LNCAP (cell line): ENCODE measurements around the gene CEMIP.

Experiments used
- TF ChIP-seq, protein P1 (sequence below): fragments of 450-650 bp; IDR thresholded peaks from 2 replicates; pipeline ENCODE4 v1.5.1; 2017; ENCODE audit warnings: mild to moderate bottlenecking

CEMIP gene

DNA sequence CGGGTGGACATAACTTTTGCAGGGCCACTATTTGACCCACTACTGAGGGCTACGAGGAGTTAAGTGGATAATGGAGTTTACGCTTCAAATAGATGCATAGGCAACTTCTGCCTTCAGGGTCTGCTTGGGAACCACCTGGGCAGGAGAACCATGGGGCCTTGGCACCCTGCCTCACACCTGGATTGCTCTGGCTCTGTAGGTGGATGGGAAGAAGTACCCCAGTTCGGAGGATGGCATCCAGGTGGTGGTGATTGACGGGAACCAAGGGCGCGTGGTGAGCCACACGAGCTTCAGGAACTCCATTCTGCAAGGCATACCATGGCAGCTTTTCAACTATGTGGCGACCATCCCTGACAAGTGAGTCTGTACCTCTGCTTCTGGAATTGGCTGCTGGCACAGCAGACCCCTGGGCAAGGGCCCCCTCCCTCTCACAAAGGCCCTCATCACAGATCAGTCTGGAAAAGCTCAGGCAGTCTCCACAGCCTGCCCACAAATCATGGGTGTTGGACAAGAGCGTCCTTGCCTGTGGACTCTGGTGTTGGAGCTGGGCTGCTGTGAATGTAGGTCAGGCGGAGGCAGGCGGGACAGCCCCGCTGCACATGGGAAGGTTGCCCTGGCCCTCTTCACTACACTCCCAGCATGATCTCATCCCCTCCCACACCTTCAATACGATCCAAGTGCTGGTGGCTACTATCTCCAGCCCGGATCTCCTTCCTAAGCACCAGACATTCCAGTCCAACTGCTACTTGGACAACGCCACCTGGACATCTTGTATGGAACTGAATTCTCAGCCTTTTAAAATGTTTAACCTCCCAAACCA, 163.8 kb downstream of the CEMIP start:
- TF ChIP-seq, protein P1, sequence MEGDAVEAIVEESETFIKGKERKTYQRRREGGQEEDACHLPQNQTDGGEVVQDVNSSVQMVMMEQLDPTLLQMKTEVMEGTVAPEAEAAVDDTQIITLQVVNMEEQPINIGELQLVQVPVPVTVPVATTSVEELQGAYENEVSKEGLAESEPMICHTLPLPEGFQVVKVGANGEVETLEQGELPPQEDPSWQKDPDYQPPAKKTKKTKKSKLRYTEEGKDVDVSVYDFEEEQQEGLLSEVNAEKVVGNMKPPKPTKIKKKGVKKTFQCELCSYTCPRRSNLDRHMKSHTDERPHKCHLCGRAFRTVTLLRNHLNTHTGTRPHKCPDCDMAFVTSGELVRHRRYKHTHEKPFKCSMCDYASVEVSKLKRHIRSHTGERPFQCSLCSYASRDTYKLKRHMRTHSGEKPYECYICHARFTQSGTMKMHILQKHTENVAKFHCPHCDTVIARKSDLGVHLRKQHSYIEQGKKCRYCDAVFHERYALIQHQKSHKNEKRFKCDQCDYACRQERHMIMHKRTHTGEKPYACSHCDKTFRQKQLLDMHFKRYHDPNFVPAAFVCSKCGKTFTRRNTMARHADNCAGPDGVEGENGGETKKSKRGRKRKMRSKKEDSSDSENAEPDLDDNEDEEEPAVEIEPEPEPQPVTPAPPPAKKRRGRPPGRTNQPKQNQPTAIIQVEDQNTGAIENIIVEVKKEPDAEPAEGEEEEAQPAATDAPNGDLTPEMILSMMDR, result no peak

DNA sequence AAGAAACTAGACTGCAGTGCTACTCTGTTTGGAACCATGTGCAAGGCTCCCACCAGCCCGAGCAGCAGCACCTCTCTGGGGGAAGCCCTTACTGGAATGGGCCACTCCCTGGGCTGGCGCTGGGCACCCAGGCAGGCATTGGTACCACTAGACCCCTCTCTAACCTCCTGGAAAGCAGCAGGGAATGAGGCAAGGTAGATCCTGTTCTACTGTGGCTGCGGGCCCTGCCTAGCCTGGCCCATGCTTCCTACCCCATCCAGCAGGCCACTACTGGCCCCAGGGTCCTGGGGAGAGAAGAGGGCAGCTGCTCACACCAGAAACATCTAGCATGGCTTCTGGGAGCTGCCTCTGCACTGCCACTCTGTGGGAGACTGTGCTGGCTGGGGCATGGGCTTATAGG, 165.6 kb downstream of the CEMIP start:
- TF ChIP-seq, protein P1, result no peak

DNA sequence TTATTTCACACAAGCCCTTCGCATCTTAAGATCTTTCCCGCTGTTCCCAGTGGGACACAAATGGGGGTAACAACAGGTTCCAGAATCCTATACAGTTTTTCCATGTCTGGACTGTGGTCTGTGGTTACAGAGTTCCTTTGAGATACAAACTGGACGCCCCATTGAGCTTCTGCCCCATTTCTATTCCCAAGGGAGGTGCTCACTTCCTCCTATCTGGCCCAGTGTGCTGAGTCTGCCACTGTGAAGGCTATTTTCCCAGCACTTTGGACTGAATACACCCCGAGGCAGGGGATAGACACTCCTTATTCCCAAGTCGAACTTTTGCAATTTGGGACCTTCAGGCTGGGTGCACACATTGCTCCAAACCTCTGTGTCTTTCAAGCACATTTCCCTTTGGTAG, 166.4 kb downstream of the CEMIP start:
- TF ChIP-seq, protein P1, result no peak

DNA sequence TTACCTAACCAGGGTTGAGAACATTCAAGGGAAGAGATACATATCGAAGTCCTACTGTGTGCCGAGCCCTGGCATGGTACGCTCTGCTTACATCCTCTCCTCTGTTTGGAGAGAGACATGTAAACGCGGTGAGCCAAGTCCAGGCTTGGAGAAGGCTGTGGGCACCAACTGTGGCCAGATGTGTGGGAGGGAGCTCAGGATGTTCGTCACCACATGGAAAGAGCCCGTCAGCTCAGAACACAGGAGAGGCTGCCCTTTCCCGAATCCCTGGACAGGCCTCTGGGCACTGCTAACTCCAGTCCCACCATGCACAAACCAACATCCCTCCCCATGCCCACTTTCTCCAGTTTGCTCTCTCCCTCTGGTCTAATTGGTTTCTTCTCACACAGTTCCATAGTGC, 167.4 kb downstream of the CEMIP start:
- TF ChIP-seq, protein P1, result no peak

DNA sequence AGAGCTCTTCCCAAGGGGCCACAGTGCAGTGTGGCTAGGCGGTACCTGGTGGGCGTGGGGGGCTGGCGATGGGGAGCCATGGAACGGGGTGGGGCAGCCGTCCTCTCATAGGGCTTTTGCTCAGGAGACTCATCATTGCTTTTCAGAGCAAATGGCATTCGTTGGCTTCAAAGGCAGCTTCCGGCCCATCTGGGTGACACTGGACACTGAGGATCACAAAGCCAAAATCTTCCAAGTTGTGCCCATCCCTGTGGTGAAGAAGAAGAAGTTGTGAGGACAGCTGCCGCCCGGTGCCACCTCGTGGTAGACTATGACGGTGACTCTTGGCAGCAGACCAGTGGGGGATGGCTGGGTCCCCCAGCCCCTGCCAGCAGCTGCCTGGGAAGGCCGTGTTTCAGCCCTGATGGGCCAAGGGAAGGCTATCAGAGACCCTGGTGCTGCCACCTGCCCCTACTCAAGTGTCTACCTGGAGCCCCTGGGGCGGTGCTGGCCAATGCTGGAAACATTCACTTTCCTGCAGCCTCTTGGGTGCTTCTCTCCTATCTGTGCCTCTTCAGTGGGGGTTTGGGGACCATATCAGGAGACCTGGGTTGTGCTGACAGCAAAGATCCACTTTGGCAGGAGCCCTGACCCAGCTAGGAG, 169.6 kb downstream of the CEMIP start:
- TF ChIP-seq, protein P1, result no peak

GRCh38 chr15:80949756-80950155, 170.6 kb downstream of the CEMIP start:
- TF ChIP-seq, protein P1, result no peak

DNA sequence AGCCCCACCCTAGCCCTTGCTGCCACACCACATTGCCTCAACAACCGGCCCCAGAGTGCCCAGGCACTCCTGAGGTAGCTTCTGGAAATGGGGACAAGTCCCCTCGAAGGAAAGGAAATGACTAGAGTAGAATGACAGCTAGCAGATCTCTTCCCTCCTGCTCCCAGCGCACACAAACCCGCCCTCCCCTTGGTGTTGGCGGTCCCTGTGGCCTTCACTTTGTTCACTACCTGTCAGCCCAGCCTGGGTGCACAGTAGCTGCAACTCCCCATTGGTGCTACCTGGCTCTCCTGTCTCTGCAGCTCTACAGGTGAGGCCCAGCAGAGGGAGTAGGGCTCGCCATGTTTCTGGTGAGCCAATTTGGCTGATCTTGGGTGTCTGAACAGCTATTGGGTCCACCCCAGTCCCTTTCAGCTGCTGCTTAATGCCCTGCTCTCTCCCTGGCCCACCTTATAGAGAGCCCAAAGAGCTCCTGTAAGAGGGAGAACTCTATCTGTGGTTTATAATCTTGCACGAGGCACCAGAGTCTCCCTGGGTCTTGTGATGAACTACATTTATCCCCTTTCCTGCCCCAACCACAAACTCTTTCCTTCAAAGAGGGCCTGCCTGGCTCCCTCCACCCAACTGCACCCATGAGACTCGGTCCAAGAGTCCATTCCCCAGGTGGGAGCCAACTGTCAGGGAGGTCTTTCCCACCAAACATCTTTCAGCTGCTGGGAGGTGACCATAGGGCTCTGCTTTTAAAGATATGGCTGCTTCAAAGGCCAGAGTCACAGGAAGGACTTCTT, 171.3 kb downstream of the CEMIP start:
- TF ChIP-seq, protein P1, result no peak
